Right hindlimb (tissue), 1 donor: ENCODE results near the gene CDH20.

ENCODE experiments used
- DNase-seq: peaks from one replicate; pipeline ENCODE4 v3.0.0-alpha.2; 2018

CDH20 gene

GRCh38 chr18:61581578-61582201, 248.5 kb downstream of the CDH20 start:
- DNase-seq, result peak; percentile 83

DNA sequence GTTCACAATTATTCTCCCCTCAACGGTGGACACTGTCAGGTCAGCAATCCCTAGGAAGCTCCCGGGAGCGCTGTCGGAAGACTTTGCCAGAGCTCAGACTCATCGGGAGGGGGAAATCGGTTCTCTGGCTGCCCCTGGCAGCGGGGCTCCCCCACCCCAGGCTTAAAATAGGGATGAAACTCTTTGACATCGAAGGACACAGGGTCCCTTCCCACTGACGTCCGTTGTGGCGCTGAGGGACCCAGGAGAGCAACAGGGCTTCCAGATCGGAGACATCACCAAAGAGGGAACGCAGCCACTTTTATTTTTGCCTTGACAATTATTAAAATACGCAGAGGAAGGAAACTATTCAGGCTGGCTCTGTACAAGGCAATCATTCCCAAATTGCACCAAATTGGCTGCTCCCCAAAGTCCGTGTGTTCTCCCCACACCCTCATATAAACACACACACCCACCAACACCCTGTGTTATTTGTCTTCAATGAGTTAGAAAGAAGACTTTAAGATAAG, 249.0 kb downstream of the CDH20 start:
- no peak for DNase-seq

- no peak for DNase-seq
These were observed 250.3 kb downstream of the CDH20 start for GRCh38 chr18:61583548-61583947.

GRCh38 chr18:61587865-61588264, 254.6 kb downstream of the CDH20 start:
- no peak for DNase-seq

GRCh38 chr18:61589053-61589723, 256.0 kb downstream of the CDH20 start:
- no peak for DNase-seq

GRCh38 chr18:61589724-61590065, 256.5 kb downstream of the CDH20 start:
- no peak for DNase-seq

GRCh38 chr18:61591253-61591652, 258.0 kb downstream of the CDH20 start:
- DNase-seq, result no peak

- no peak for DNase-seq
These were observed 262.5 kb downstream of the CDH20 start for GRCh38 chr18:61595615-61596251.

- no peak for DNase-seq
These were observed 263.1 kb downstream of the CDH20 start for GRCh38 chr18:61596296-61596695.

DNA sequence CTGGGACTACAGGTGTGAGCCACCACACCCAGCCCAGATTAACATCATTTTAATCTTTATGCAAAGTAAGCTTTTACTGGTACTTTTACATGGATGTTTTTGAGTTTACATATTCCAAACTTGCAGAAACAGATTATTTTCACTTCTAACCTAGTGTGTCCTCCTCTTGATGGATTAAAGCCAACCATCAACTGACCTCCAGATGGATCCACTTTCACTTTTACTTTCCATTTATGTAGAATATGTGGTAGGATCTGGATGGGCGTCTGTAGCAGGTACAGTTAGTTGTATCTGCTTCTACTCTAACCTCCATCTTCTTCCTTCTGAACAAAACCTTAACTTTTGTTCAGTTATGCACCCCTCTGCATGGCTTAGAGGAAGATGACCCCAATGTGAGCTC, 264.1 kb downstream of the CDH20 start:
- no peak for DNase-seq

- DNase-seq, result no peak
These were observed 267.2 kb downstream of the CDH20 start for GRCh38 chr18:61600422-61600821.

DNA sequence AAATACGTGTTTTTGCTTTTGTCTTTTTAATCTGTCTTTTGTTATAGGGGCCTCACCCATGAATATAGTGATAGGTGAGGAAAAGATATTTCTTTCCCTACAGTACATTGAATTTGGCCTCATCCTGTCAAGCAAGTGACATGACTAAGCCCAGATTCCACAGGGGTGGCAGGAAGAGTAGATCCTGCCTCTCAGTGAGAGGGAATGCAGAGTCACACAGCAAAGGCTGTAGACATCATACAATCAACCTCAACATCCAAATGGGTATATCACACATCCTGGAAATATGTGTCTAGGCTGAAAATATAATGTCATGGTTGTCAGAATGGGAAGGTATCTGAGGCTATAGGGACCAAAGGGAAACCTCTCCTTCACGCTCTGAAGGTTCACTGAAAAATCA, 269.6 kb downstream of the CDH20 start:
- no peak for DNase-seq
